HepG2 (cell line): ENCODE data around the gene HES1. TPM values are rescaled to one million over a fixed set of nuclear protein-coding genes. Genes with fewer than 3 reads are reported as not detected.

Experiments used
- ESRRA ChIP-seq: sonication (generic); formaldehyde crosslinking; IDR thresholded peaks from 2 replicates; pipeline ENCODE4 v1.5.1; 2020; ENCODE audit warnings: mild to moderate bottlenecking, low read depth, missing genetic modification reagents
- GATAD2A ChIP-seq: IDR thresholded peaks from 2 replicates; pipeline ENCODE4 v1.6.1; 2016
- HDAC6 ChIP-seq: fragments of 200-600 bp; sonication (generic); IDR thresholded peaks from 2 replicates; pipeline ENCODE4 v1.7.0; 2017; ENCODE audit warnings: mild to moderate bottlenecking, antibody characterized with exemption, low read length, low read depth
- HOXD1 ChIP-seq: sonication (generic); formaldehyde crosslinking; IDR thresholded peaks from 2 replicates; pipeline ENCODE4 v1.5.0; 2020; ENCODE audit warnings: missing genetic modification reagents
- JUND ChIP-seq: sonication (generic); formaldehyde crosslinking; IDR thresholded peaks from 2 replicates; pipeline ENCODE4 v1.8.0; 2022; ENCODE audit warnings: mild to moderate bottlenecking, missing genetic modification reagents
- MED13 ChIP-seq: sonication (generic); formaldehyde crosslinking; IDR thresholded peaks from 2 replicates; pipeline ENCODE4 v1.5.0; 2020; ENCODE audit warnings: missing genetic modification reagents
- PHF20 ChIP-seq: sonication (generic); formaldehyde crosslinking; IDR thresholded peaks from 2 replicates; pipeline ENCODE4 v1.5.0; 2020; ENCODE audit warnings: mild to moderate bottlenecking, missing genetic modification reagents
- TBX2 ChIP-seq: sonication (generic); formaldehyde crosslinking; IDR thresholded peaks from 2 replicates; pipeline ENCODE4 v1.5.0; 2020; ENCODE audit warnings: missing genetic modification reagents, mild to moderate bottlenecking, borderline replicate concordance
- TFDP1 ChIP-seq: IDR thresholded peaks from 2 replicates; pipeline ENCODE4 v1.6.1; 2016; ENCODE audit warnings: missing compliant biosample characterization, missing genetic modification reagents, borderline replicate concordance
- YEATS2 ChIP-seq: sonication (generic); formaldehyde crosslinking; IDR thresholded peaks from 2 replicates; pipeline ENCODE4 v1.4.0; 2020; ENCODE audit warnings: missing genetic modification reagents, borderline replicate concordance
- ZBTB37 ChIP-seq: sonication (generic); formaldehyde crosslinking; IDR thresholded peaks from 2 replicates; pipeline ENCODE4 v1.4.0; 2020; ENCODE audit warnings: mild to moderate bottlenecking, missing genetic modification reagents
- ZC3H13 ChIP-seq: sonication (generic); formaldehyde crosslinking; IDR thresholded peaks from 2 replicates; pipeline ENCODE4 v1.8.1; 2023; ENCODE audit warnings: mild to moderate bottlenecking, missing genetic modification reagents, moderate library complexity
- ZFP36 ChIP-seq: fragments of 150-350 bp; IDR thresholded peaks from 2 replicates; pipeline ENCODE4 v1.6.1; 2018; ENCODE audit warnings: borderline replicate concordance, low read length, low read depth; ENCODE audit not compliant: partially characterized antibody
- ZIK1 ChIP-seq: sonication (generic); formaldehyde crosslinking; IDR thresholded peaks from 2 replicates; pipeline ENCODE4 v1.5.0; 2020; ENCODE audit warnings: mild to moderate bottlenecking, low read depth, missing genetic modification reagents, borderline replicate concordance
- ZNF20 ChIP-seq: sonication (generic); formaldehyde crosslinking; IDR thresholded peaks from 2 replicates; pipeline ENCODE4 v1.4.0; 2020; ENCODE audit warnings: mild to moderate bottlenecking, moderate library complexity, missing genetic modification reagents
- ZNF264 ChIP-seq: sonication (generic); formaldehyde crosslinking; IDR thresholded peaks from 2 replicates; pipeline ENCODE4 v1.4.0; 2020; ENCODE audit warnings: missing genetic modification reagents
- ZNF317 ChIP-seq: sonication (generic); formaldehyde crosslinking; IDR thresholded peaks from 2 replicates; pipeline ENCODE4 v1.5.0; 2020; ENCODE audit warnings: mild to moderate bottlenecking, missing genetic modification reagents
- ZNF562 ChIP-seq: sonication (generic); formaldehyde crosslinking; IDR thresholded peaks from 2 replicates; pipeline ENCODE4 v1.8.0; 2022; ENCODE audit warnings: missing genetic modification reagents, borderline replicate concordance
- ZNF607 ChIP-seq: sonication (generic); formaldehyde crosslinking; IDR thresholded peaks from 2 replicates; pipeline ENCODE4 v1.5.1; 2020; ENCODE audit warnings: missing genetic modification reagents, mild to moderate bottlenecking, borderline replicate concordance
- ZNF609 ChIP-seq: sonication (generic); formaldehyde crosslinking; IDR thresholded peaks from 2 replicates; pipeline ENCODE4 v1.4.0; 2020; ENCODE audit warnings: mild to moderate bottlenecking, missing genetic modification reagents, borderline replicate concordance
- ZNF703 ChIP-seq: sonication (generic); formaldehyde crosslinking; IDR thresholded peaks from 2 replicates; pipeline ENCODE4 v1.5.1; 2020; ENCODE audit warnings: missing genetic modification reagents, mild to moderate bottlenecking, moderate library complexity, borderline replicate concordance
- ZSCAN29 ChIP-seq: sonication (generic); formaldehyde crosslinking; conservative IDR thresholded peaks from 2 replicates; pipeline ENCODE4 v1.4.0; 2020; ENCODE audit warnings: mild to moderate bottlenecking, missing genetic modification reagents
- polyA plus RNA-seq, 8 experiments: library from polyadenylated mRNA; depleted of rRNA in 3 of 8; stranded (reverse) in 7 of 8; unstranded in 1 of 8; fragments of >200 nt; fragmentation: Illumina TruSeq in 4 of 8; extraction: Trizol in 4 of 8; gene quantifications; 2 replicates each; pipeline versions ENCODE4 v1.2.1 to v1.2.3, GENCODE V29; 2011 to 2016; ENCODE audit warnings: low read depth in 4 of 8, missing spikeins in 1 of 8, mixed read lengths in 1 of 8; ENCODE audit not compliant: insufficient read depth in 1 of 8
- total RNA-seq, 5 experiments: library from RNA; depleted of rRNA; stranded (reverse); fragments of >200 nt; fragmentation: Illumina TruSeq; extraction: Trizol; gene quantifications; 2 replicates each; pipeline ENCODE4 v1.2.3, GENCODE V29; 2016; ENCODE audit warnings: low read depth in 1 of 5

The HES1 gene
- total and polyA plus RNA-seq, 2 of the 13 experiments (the other 11 are each of a cell fraction or from before 2014, with no cell fraction given) = 15.4 to 19.8 TPM

- TF ChIP-seq ZSCAN29 (CRISPR knock-in tag) (no peak), HOXD1 (CRISPR knock-in tag) (no peak), MED13 (no peak), ZIK1 (CRISPR knock-in tag) (peak; percentile 11; the same call in 1 of the 2 replicates), JUND (peak; percentile 28; the same call in 1 of the 2 replicates), TFDP1 (CRISPR knock-in tag) (0 out of 2 replicates have a peak, but pooled peaks have one; percentile 55), ZNF264 (CRISPR knock-in tag) (no peak; the same call in 1 of the 2 replicates), ZBTB37 (CRISPR knock-in tag) (peak; percentile 70; the same call in 1 of the 2 replicates), HDAC6 (no peak), GATAD2A (CRISPR knock-in tag) (0 out of 2 replicates have a peak, but pooled peaks have one; percentile 7), ZNF562 (CRISPR knock-in tag) (no peak), PHF20 (0 out of 2 replicates have a peak, but pooled peaks have one; percentile 15), YEATS2 (peak; percentile 62; the same call in 1 of the 2 replicates), ZNF609 (0 out of 2 replicates have a peak, but pooled peaks have one; percentile 26), ZNF20 (CRISPR knock-in tag) (0 out of 2 replicates have a peak, but pooled peaks have one; percentile 64), ZNF317 (peak; percentile 58; the same call in 1 of the 2 replicates), ZC3H13 (CRISPR knock-in tag) (peak; percentile 52; the same call in 1 of the 2 replicates), ZNF703 (0 out of 2 replicates have a peak, but pooled peaks have one; percentile 57), ESRRA (0 out of 2 replicates have a peak, but pooled peaks have one; percentile 5), ZFP36 (no peak), TBX2 (peak; percentile 40; the same call in 1 of the 2 replicates), ZNF607 (CRISPR knock-in tag) (0 out of 2 replicates have a peak, but pooled peaks have one; percentile 12)
These were observed 6.4 kb downstream of the HES1 start (continued) for GRCh38 chr3:194142156-194142910.
